Measurements from ENCODE around the gene EIF4A3. TPM values are rescaled to one million over a fixed set of nuclear protein-coding genes. Genes with fewer than 3 reads are reported as not detected.

EIF4A3 gene
- total RNA-seq, 6 donors from 2014 or later = 48.2 to 86.2 (median 61.8) TPM

GRCh38 chr17:80109713-80110446 lies 37.0 kb downstream of the EIF4A3 start:
- Histone ChIP-seq H3K9me3 (no peaks in the 10 kb centered on the region), H3K36me3 (peaks cover 0 to 31% (median 5%) of the 10 kb centered on the region in 4 donors), H3K4me3 (no peak overlapping the region), H3K4me1 (no peaks in the 10 kb centered on the region), H3K27me3 (no peaks in the 10 kb centered on the region), H3K27ac (no peak overlapping the region)
- ATAC-seq (ENCODE audit: low FRiP score in 2 of 2) (no peak), DNase-seq (no peak)
- TF ChIP-seq CTCF (IDR thresholded peaks at IDR 0.05) (no peak), POLR2A (IDR thresholded peaks at IDR 0.05) (no peak), POLR2AphosphoS5 (IDR thresholded peaks at IDR 0.05) (no peak), EP300 (IDR thresholded peaks at IDR 0.05) (no peak)
- WGBS, 2 donors = 95 to 96% methylated on average over 18 to 26 of the region's 30 CpGs

GRCh38 chr17:80109066-80109660 lies 37.8 kb downstream of the EIF4A3 start:
- Histone ChIP-seq H3K4me3 (no peak overlapping the region), H3K36me3 (peaks cover 0 to 31% (median 5%) of the 10 kb centered on the region in 4 donors), H3K4me1 (peaks cover 0 to 6% (median 0%) of the 10 kb centered on the region in 4 donors), H3K9me3 (no peaks in the 10 kb centered on the region), H3K27me3 (no peaks in the 10 kb centered on the region), H3K27ac (no peak overlapping the region)
- 87 to 89% methylated on average over 13 of the region's 13 CpGs for WGBS, 2 donors
- TF ChIP-seq POLR2A (IDR thresholded peaks at IDR 0.05) = no peak
- no peak for TF ChIP-seq POLR2AphosphoS5 (IDR thresholded peaks at IDR 0.05)
- TF ChIP-seq CTCF (IDR thresholded peaks at IDR 0.05) = no peak
- TF ChIP-seq EP300 (IDR thresholded peaks at IDR 0.05) = no peak
- DNase-seq (no peak), ATAC-seq (ENCODE audit: low FRiP score in 2 of 2) (no peak)

- no peak overlapping the region for H3K27ac ChIP-seq
- H3K4me1 ChIP-seq = peaks cover 0 to 12% (median 0%) of the 10 kb centered on the region in 4 donors
- H3K36me3 ChIP-seq = peaks cover 0 to 31% (median 5%) of the 10 kb centered on the region in 4 donors
- H3K9me3 ChIP-seq = no peaks in the 10 kb centered on the region
- no peaks in the 10 kb centered on the region for H3K27me3 ChIP-seq
- ATAC-seq (ENCODE audit: low FRiP score in 2 of 2) = no peak
- 92% methylated on average over 20 to 39 of the region's 40 CpGs for WGBS, 2 donors
- no peak for TF ChIP-seq CTCF (IDR thresholded peaks at IDR 0.05)
- TF ChIP-seq POLR2A (IDR thresholded peaks at IDR 0.05) = no peak
- no peak for TF ChIP-seq POLR2AphosphoS5 (IDR thresholded peaks at IDR 0.05)
- no peak for TF ChIP-seq EP300 (IDR thresholded peaks at IDR 0.05)
- peak in 1 of 2 donors; percentile 75 for DNase-seq
- no peak overlapping the region for H3K4me3 ChIP-seq
These were observed 38.6 kb downstream of the EIF4A3 start for GRCh38 chr17:80108036-80108971.

- Histone ChIP-seq H3K27ac (no peak overlapping the region), H3K4me3 (no peak overlapping the region), H3K4me1 (peaks cover 2 to 20% (median 4%) of the 10 kb centered on the region in 4 donors), H3K36me3 (peaks cover 0 to 26% (median 1%) of the 10 kb centered on the region in 4 donors), H3K27me3 (no peaks in the 10 kb centered on the region), H3K9me3 (no peaks in the 10 kb centered on the region)
- WGBS, 2 donors = 92% methylated on average over 23 of the region's 46 CpGs; no CpG with 5 or more reads in 1 of the 2 donors
- TF ChIP-seq POLR2AphosphoS5 (IDR thresholded peaks at IDR 0.05) (no peak), EP300 (IDR thresholded peaks at IDR 0.05) (no peak), POLR2A (IDR thresholded peaks at IDR 0.05) (no peak), CTCF (IDR thresholded peaks at IDR 0.05) (no peak)
- ATAC-seq (ENCODE audit: low FRiP score in 2 of 2) = no peak
- DNase-seq = peak in 1 of 2 donors; percentile 84
These were observed 39.5 kb downstream of the EIF4A3 start for GRCh38 chr17:80107231-80108021.
